Neuronal stem cell (in vitro differentiated cells): ENCODE data around the gene ZBTB20.

ENCODE experiments used
- DNase-seq: peaks from one replicate; pipeline ENCODE4 v3.0.0-alpha.2; 2013; ENCODE audit warnings: low spot score
- H2AFZ ChIP-seq: one replicate; pipeline ENCODE4 v1.6.1; 2013; ENCODE audit warnings: mild to moderate bottlenecking, low read length, inconsistent platforms
- H2AK5ac ChIP-seq: 2 replicates; pipeline ENCODE4 v1.6.1; 2013; ENCODE audit warnings: low read depth, mild to moderate bottlenecking, inconsistent platforms, low read length, moderate library complexity, mixed read lengths
- H2BK120ac ChIP-seq: 2 replicates; pipeline ENCODE4 v1.6.1; 2013; ENCODE audit warnings: low read depth, mild to moderate bottlenecking, inconsistent platforms, low read length, moderate library complexity, mixed read lengths
- H2BK12ac ChIP-seq: one replicate; pipeline ENCODE4 v1.6.1; 2013; ENCODE audit warnings: low read length, inconsistent platforms
- H2BK15ac ChIP-seq: 2 replicates; pipeline ENCODE4 v1.6.1; 2013; ENCODE audit warnings: mild to moderate bottlenecking, low read length, inconsistent platforms, mixed read lengths
- H2BK5ac ChIP-seq: one replicate; pipeline ENCODE4 v1.6.1; 2013; ENCODE audit warnings: inconsistent platforms, mild to moderate bottlenecking, low read length, moderate library complexity
- H3K14ac ChIP-seq: one replicate; pipeline ENCODE4 v1.6.1; 2013; ENCODE audit warnings: low read length, inconsistent platforms
- H3K18ac ChIP-seq: 2 replicates; pipeline ENCODE4 v1.6.1; 2013; ENCODE audit warnings: low read length, inconsistent platforms
- H3K23ac ChIP-seq: 2 replicates; pipeline ENCODE4 v1.6.1; 2013; ENCODE audit warnings: low read depth, mild to moderate bottlenecking, mixed read lengths, low read length, inconsistent platforms; ENCODE audit not compliant: poor library complexity
- H3K27ac ChIP-seq: replicated peaks from 3 replicates; pipeline ENCODE4 v1.5.1; 2013; ENCODE audit warnings: low read length, inconsistent platforms
- H3K27me3 ChIP-seq, 3 experiments: 2 replicates each; pipeline ENCODE4 v1.6.1; 2013; ENCODE audit warnings: low read length in 3 of 3, mild to moderate bottlenecking in 2 of 3, inconsistent platforms in 1 of 3, low read depth in 1 of 3, mixed read lengths in 1 of 3, moderate library complexity in 1 of 3; ENCODE audit not compliant: control insufficient read depth in 3 of 3, insufficient read depth in 3 of 3
- H3K36me3 ChIP-seq, 2 donors: replicated peaks in 1 of 2; 2 replicates each; pipeline ENCODE4 v1.6.1; 2013; ENCODE audit warnings: low read length in 2 of 2; ENCODE audit not compliant: control insufficient read depth in 2 of 2, insufficient read depth in 2 of 2
- H3K4ac ChIP-seq: 2 replicates; pipeline ENCODE4 v1.6.1; 2013; ENCODE audit warnings: inconsistent platforms, mild to moderate bottlenecking, low read length, moderate library complexity
- H3K4me1 ChIP-seq, 2 donors: 1 replicate in 1 of 2; 2 replicates in 1 of 2; pipeline ENCODE4 v1.6.1; 2013; ENCODE audit warnings: low read length in 2 of 2, low read depth in 1 of 2; ENCODE audit not compliant: control insufficient read depth in 2 of 2, insufficient read depth in 1 of 2
- H3K4me2 ChIP-seq: one replicate; pipeline ENCODE4 v1.6.1; 2013; ENCODE audit warnings: mild to moderate bottlenecking, low read length, inconsistent platforms; ENCODE audit not compliant: insufficient read depth, poor library complexity, severe bottlenecking
- H3K4me3 ChIP-seq, 2 donors: 2 replicates each; pipeline ENCODE4 v1.5.1; 2013; ENCODE audit warnings: low read length in 2 of 2, mild to moderate bottlenecking in 2 of 2, inconsistent platforms in 1 of 2, moderate library complexity in 1 of 2
- H3K79me1 ChIP-seq: one replicate; pipeline ENCODE4 v1.6.1; 2013; ENCODE audit warnings: low read depth, mild to moderate bottlenecking, inconsistent platforms, low read length, moderate library complexity
- H3K9ac ChIP-seq: one replicate; pipeline ENCODE4 v1.6.1; 2013; ENCODE audit warnings: mild to moderate bottlenecking, low read depth, low read length, inconsistent platforms; ENCODE audit not compliant: poor library complexity
- H3K9me3 ChIP-seq, 2 donors: replicated peaks in 1 of 2; 2 replicates each; pipeline versions ENCODE3 to v1.6.1; 2013; ENCODE audit warnings: low read length in 2 of 2, mild to moderate bottlenecking in 2 of 2, inconsistent platforms in 1 of 2, low read depth in 1 of 2, mixed read lengths in 1 of 2, moderate library complexity in 1 of 2; ENCODE audit not compliant: control insufficient read depth in 2 of 2, insufficient read depth in 1 of 2
- H4K8ac ChIP-seq: one replicate; pipeline ENCODE4 v1.6.1; 2013; ENCODE audit warnings: low read depth, mild to moderate bottlenecking, inconsistent platforms, low read length, moderate library complexity
- H4K91ac ChIP-seq: one replicate; pipeline ENCODE4 v1.6.1; 2013; ENCODE audit warnings: low read length, low read depth, mild to moderate bottlenecking, inconsistent platforms; ENCODE audit not compliant: poor library complexity
- WGBS, 2 donors: extraction: QIAGEN DNeasy Blood & Tissue Kit; methylation state at CpG; one replicate each; pipeline ENCODE4 v1.1.7; 2013; ENCODE audit warnings: missing lambda C conversion rate in 2 of 2, mixed read lengths in 1 of 2; ENCODE audit not compliant: insufficient read length in 2 of 2, insufficient replicate concordance in 1 of 2; ENCODE audit errors: extremely low coverage in 2 of 2; 5-methylcytosine and 5-hydroxymethylcytosine counted together

ZBTB20 gene

GRCh38 chr3:115062412-115062956 is 84.6 kb downstream of the ZBTB20 start:
- no peak overlapping the region for H3K9ac ChIP-seq
- no peak overlapping the region for H3K4ac ChIP-seq
- no peaks in the 10 kb centered on the region for H3K36me3 ChIP-seq
- no peak overlapping the region for H3K18ac ChIP-seq
- H3K23ac ChIP-seq, result no peak overlapping the region
- H3K4me1 ChIP-seq, result peaks cover 1 to 2% of the 10 kb centered on the region in 2 donors
- no peaks in the 10 kb centered on the region for H3K79me1 ChIP-seq
- H3K9me3 ChIP-seq, result peaks cover 0 to 2% of the 10 kb centered on the region in 2 donors
- no peak overlapping the region for H3K27ac ChIP-seq
- no peaks in the 10 kb centered on the region for H3K27me3 ChIP-seq
- H2BK15ac ChIP-seq, result no peak overlapping the region
- H2AK5ac ChIP-seq, result no peak overlapping the region
- no peak overlapping the region for H2BK5ac ChIP-seq
- H4K8ac ChIP-seq, result no peak overlapping the region
- no peak for DNase-seq
- H2AFZ ChIP-seq, result no peak overlapping the region
- H3K4me2 ChIP-seq, result no peak overlapping the region
- H2BK12ac ChIP-seq, result no peak overlapping the region
- no peak overlapping the region for H2BK120ac ChIP-seq
- no peak overlapping the region for H4K91ac ChIP-seq
- H3K4me3 ChIP-seq, result no peak overlapping the region
- no peak overlapping the region for H3K14ac ChIP-seq

DNA sequence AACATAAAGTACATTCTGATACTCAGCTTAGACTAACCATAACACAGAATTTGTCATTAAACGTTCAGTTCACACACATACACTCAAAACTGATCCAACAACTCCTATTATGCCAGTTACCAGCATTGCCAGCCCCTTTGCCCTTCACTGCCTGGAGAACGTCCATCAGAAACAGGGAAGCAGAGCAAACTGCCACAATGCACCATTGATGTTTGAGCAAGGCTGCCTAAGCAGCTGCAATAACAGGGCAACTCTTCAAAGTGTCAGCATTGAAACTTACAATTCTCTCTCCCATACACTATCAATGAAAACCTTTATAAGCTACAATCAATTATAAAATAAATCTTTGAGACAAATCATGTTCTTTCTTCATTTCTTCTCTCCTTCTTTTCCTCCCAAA is 85.1 kb downstream of the ZBTB20 start:
- H3K14ac ChIP-seq, result no peak overlapping the region
- H2BK12ac ChIP-seq, result no peak overlapping the region
- H4K91ac ChIP-seq, result no peak overlapping the region
- no peak overlapping the region for H3K27ac ChIP-seq
- H2BK15ac ChIP-seq, result no peak overlapping the region
- H3K18ac ChIP-seq, result no peak overlapping the region
- no peak overlapping the region for H3K4me3 ChIP-seq
- no peak overlapping the region for H2BK120ac ChIP-seq
- no peak overlapping the region for H2AFZ ChIP-seq
- no CpG with 5 or more reads among the region's 2 CpGs for WGBS, 2 donors
- peaks cover 1 to 2% of the 10 kb centered on the region in 2 donors for H3K4me1 ChIP-seq
- H3K9ac ChIP-seq, result no peak overlapping the region
- H3K79me1 ChIP-seq, result no peaks in the 10 kb centered on the region
- H2BK5ac ChIP-seq, result no peak overlapping the region
- no peak overlapping the region for H4K8ac ChIP-seq
- H3K36me3 ChIP-seq, result no peaks in the 10 kb centered on the region
- no peaks in the 10 kb centered on the region for H3K27me3 ChIP-seq
- H3K4ac ChIP-seq, result no peak overlapping the region
- no peak overlapping the region for H3K23ac ChIP-seq
- DNase-seq, result no peak
- peaks cover 0 to 2% of the 10 kb centered on the region in 2 donors for H3K9me3 ChIP-seq
- H2AK5ac ChIP-seq, result no peak overlapping the region
- H3K4me2 ChIP-seq, result no peak overlapping the region

- Histone ChIP-seq H3K27me3 (no peaks in the 10 kb centered on the region), H2AFZ (no peak overlapping the region), H3K23ac (no peak overlapping the region), H3K4me2 (no peak overlapping the region), H3K14ac (no peak overlapping the region), H2BK120ac (no peak overlapping the region), H2AK5ac (no peak overlapping the region), H4K8ac (no peak overlapping the region), H2BK15ac (no peak overlapping the region), H3K36me3 (no peaks in the 10 kb centered on the region), H3K9ac (no peak overlapping the region), H3K9me3 (no peaks in the 10 kb centered on the region), H3K79me1 (no peaks in the 10 kb centered on the region), H2BK5ac (no peak overlapping the region), H3K27ac (no peak overlapping the region), H2BK12ac (no peak overlapping the region), H3K18ac (no peak overlapping the region), H4K91ac (no peak overlapping the region), H3K4me3 (no peak overlapping the region), H3K4ac (no peak overlapping the region), H3K4me1 (no peaks in the 10 kb centered on the region)
- no peak for DNase-seq
- WGBS, 2 donors, result no CpG with 5 or more reads among the region's 3 CpGs
Measured at GRCh38 chr3:115052906-115053305, 94.2 kb downstream of the ZBTB20 start.

DNA sequence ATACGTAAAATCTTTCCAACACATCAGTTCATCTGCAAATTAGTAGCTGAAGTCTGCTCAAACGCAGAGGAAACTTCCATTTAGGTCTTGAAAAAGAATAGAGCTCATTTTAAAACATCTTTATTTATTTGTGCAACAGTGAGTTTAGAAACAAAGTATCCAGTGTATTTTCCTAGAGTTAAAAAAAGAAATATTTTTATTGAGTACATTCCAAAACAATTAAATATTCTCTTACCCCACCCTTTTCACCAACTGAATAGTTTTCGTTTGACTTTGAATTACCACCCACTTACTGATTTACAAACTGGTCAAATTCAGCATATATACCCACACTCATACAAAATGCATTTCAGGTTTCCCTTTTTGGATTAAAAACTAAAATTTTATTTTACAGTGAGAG is 104.7 kb downstream of the ZBTB20 start:
- no peak overlapping the region for H2BK5ac ChIP-seq
- H2BK15ac ChIP-seq, result no peak overlapping the region
- no peak overlapping the region for H3K14ac ChIP-seq
- H3K27ac ChIP-seq, result no peak overlapping the region
- no peak overlapping the region for H4K8ac ChIP-seq
- H3K9ac ChIP-seq, result no peak overlapping the region
- H3K4me2 ChIP-seq, result no peak overlapping the region
- H2BK120ac ChIP-seq, result no peak overlapping the region
- no peaks in the 10 kb centered on the region for H3K79me1 ChIP-seq
- WGBS, 2 donors, result no CpG with 5 or more reads among the region's 3 CpGs
- H3K18ac ChIP-seq, result no peak overlapping the region
- no peaks in the 10 kb centered on the region for H3K9me3 ChIP-seq
- no peak overlapping the region for H2BK12ac ChIP-seq
- no peak overlapping the region for H3K4ac ChIP-seq
- H3K27me3 ChIP-seq, result no peaks in the 10 kb centered on the region
- H2AK5ac ChIP-seq, result no peak overlapping the region
- H3K4me3 ChIP-seq, result no peak overlapping the region
- H3K23ac ChIP-seq, result no peak overlapping the region
- no peak for DNase-seq
- no peak overlapping the region for H2AFZ ChIP-seq
- no peaks in the 10 kb centered on the region for H3K36me3 ChIP-seq
- H3K4me1 ChIP-seq, result no peaks in the 10 kb centered on the region
- H4K91ac ChIP-seq, result no peak overlapping the region
